Panc1 (cell line): ENCODE measurements around the gene PC.

Experiments
- POLR2AphosphoS5 ChIP-seq: IDR thresholded peaks from 2 replicates; pipeline ENCODE4 v1.6.1; 2012; ENCODE audit warnings: mild to moderate bottlenecking, low read depth, low read length, moderate library complexity
- SIN3A ChIP-seq: IDR thresholded peaks from 2 replicates; pipeline ENCODE4 v1.6.1; 2012; ENCODE audit warnings: low read depth, mild to moderate bottlenecking, low read length, moderate library complexity, borderline replicate concordance; ENCODE audit not compliant: insufficient read depth
- TF ChIP-seq, protein P1 (sequence below): fragments of 450-650 bp; IDR thresholded peaks from 2 replicates; pipeline ENCODE4 v1.5.1; 2017; ENCODE audit warnings: mild to moderate bottlenecking
- TF ChIP-seq, protein P2 (sequence below), 2 experiments: IDR thresholded peaks; 2 replicates each; pipeline ENCODE4 v1.6.1; 2011 to 2012; ENCODE audit warnings: low read depth in 2 of 2, control low read depth in 1 of 2, low read length in 1 of 2, mild to moderate bottlenecking in 1 of 2, moderate library complexity in 1 of 2; ENCODE audit not compliant: insufficient read depth in 1 of 2

DNA sequence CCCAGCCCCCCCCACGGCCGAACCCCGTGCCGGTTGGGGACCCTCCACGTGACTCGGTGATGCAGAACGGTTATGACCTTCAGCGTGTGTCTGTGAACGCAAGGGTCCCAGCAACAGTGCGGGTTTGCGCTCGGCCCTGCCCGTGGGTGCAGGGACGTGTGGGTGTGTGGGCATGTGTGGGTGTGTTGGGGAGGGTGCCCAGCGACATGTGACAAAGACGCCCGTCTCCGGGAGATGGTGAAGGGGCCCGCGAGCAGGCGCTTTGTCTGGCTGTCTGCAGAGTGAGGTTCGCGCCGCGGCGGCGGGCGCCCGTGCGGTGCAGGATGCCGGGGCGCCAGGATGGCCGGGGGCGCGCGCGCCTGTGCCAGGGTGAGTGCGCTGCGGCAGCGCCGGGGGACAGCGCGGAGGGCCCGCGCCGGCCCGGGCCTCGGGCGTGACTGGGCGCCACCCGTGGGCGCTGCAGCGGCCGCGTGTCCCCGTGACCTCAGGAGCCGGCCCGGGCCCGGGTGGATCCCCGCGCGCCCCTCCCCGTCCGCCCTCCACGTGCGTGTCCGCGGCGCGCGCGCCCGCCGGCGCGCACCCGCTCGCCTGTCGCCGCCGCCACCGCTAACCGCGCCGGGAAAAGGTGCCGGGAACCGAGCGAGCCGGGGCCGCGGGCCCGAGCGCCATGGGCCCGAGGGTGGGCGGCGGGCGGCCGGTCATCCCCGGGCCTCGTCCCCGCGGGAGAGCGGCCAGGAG lies 101.5 kb downstream of the PC start, which contains the start of gene LRFN4:
- TF ChIP-seq, protein P1, sequence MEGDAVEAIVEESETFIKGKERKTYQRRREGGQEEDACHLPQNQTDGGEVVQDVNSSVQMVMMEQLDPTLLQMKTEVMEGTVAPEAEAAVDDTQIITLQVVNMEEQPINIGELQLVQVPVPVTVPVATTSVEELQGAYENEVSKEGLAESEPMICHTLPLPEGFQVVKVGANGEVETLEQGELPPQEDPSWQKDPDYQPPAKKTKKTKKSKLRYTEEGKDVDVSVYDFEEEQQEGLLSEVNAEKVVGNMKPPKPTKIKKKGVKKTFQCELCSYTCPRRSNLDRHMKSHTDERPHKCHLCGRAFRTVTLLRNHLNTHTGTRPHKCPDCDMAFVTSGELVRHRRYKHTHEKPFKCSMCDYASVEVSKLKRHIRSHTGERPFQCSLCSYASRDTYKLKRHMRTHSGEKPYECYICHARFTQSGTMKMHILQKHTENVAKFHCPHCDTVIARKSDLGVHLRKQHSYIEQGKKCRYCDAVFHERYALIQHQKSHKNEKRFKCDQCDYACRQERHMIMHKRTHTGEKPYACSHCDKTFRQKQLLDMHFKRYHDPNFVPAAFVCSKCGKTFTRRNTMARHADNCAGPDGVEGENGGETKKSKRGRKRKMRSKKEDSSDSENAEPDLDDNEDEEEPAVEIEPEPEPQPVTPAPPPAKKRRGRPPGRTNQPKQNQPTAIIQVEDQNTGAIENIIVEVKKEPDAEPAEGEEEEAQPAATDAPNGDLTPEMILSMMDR, result no peak
- TF ChIP-seq POLR2AphosphoS5, result no peak; the same call in 1 of the 2 replicates
- TF ChIP-seq, protein P2, sequence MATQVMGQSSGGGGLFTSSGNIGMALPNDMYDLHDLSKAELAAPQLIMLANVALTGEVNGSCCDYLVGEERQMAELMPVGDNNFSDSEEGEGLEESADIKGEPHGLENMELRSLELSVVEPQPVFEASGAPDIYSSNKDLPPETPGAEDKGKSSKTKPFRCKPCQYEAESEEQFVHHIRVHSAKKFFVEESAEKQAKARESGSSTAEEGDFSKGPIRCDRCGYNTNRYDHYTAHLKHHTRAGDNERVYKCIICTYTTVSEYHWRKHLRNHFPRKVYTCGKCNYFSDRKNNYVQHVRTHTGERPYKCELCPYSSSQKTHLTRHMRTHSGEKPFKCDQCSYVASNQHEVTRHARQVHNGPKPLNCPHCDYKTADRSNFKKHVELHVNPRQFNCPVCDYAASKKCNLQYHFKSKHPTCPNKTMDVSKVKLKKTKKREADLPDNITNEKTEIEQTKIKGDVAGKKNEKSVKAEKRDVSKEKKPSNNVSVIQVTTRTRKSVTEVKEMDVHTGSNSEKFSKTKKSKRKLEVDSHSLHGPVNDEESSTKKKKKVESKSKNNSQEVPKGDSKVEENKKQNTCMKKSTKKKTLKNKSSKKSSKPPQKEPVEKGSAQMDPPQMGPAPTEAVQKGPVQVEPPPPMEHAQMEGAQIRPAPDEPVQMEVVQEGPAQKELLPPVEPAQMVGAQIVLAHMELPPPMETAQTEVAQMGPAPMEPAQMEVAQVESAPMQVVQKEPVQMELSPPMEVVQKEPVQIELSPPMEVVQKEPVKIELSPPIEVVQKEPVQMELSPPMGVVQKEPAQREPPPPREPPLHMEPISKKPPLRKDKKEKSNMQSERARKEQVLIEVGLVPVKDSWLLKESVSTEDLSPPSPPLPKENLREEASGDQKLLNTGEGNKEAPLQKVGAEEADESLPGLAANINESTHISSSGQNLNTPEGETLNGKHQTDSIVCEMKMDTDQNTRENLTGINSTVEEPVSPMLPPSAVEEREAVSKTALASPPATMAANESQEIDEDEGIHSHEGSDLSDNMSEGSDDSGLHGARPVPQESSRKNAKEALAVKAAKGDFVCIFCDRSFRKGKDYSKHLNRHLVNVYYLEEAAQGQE (IDR thresholded peaks at IDR 0.05; ENCODE audit: insufficient read depth in 1 of 2, low read depth in 2 of 2, low read length in 1 of 2), result no peak
- peak; percentile 28; the same call in 1 of the 2 replicates for TF ChIP-seq SIN3A
